ENCODE results near the gene NDUFAF7.

Gene NDUFAF7

GRCh38 chr2:37198681-37199065, 32.8 kb upstream of the NDUFAF7 start (continued):
- no peak for TF ChIP-seq ZNF266 (tag by site-specific recombination; IDR thresholded peaks at IDR 0.05; ENCODE audit: low read depth)

GRCh38 chr2:37201208-37201607, 30.2 kb upstream of the NDUFAF7 start:
- no peak overlapping the region for H3K4me3 ChIP-seq (ENCODE audit: low read depth, low read length)
- no peaks in the 10 kb centered on the region for H3K4me1 ChIP-seq (ENCODE audit: control insufficient read depth, insufficient read depth, low read length)
- CTCF ChIA-PET, result interaction anchor here (0.6 to 1.0 kb wide), 2 partner anchors 12 to 34 kb away, joined by 3 read pairs; no protein-coding TSS in a partner anchor
- TF ChIP-seq, protein P1, sequence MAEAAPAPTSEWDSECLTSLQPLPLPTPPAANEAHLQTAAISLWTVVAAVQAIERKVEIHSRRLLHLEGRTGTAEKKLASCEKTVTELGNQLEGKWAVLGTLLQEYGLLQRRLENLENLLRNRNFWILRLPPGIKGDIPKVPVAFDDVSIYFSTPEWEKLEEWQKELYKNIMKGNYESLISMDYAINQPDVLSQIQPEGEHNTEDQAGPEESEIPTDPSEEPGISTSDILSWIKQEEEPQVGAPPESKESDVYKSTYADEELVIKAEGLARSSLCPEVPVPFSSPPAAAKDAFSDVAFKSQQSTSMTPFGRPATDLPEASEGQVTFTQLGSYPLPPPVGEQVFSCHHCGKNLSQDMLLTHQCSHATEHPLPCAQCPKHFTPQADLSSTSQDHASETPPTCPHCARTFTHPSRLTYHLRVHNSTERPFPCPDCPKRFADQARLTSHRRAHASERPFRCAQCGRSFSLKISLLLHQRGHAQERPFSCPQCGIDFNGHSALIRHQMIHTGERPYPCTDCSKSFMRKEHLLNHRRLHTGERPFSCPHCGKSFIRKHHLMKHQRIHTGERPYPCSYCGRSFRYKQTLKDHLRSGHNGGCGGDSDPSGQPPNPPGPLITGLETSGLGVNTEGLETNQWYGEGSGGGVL (tag by site-specific recombination; IDR thresholded peaks at IDR 0.05), result no peak
- TF ChIP-seq ZSCAN30 (tag by site-specific recombination; IDR thresholded peaks at IDR 0.05), result no peak
- TF ChIP-seq EGR2 (tag by site-specific recombination; IDR thresholded peaks at IDR 0.05; ENCODE audit: low read depth), result no peak
- TF ChIP-seq ZNF629 (tag by site-specific recombination; IDR thresholded peaks at IDR 0.05), result 0 out of 2 replicates have a peak, but pooled peaks have one; percentile 16
- no peak for TF ChIP-seq GLIS2 (tag by site-specific recombination; IDR thresholded peaks at IDR 0.05)
- TF ChIP-seq ZSCAN16 (tag by site-specific recombination; IDR thresholded peaks at IDR 0.05), result no peak
- TF ChIP-seq HOXD13 (CRISPR knock-in tag; IDR thresholded peaks at IDR 0.05; ENCODE audit: borderline replicate concordance), result no peak
- no peak for TF ChIP-seq RBAK (tag by site-specific recombination; IDR thresholded peaks at IDR 0.05)
- TF ChIP-seq SP3 (tag by site-specific recombination; IDR thresholded peaks at IDR 0.05), result no peak
- no peak for TF ChIP-seq ZBTB49 (tag by site-specific recombination; IDR thresholded peaks at IDR 0.05; ENCODE audit: low read depth)
- TF ChIP-seq, protein P2, sequence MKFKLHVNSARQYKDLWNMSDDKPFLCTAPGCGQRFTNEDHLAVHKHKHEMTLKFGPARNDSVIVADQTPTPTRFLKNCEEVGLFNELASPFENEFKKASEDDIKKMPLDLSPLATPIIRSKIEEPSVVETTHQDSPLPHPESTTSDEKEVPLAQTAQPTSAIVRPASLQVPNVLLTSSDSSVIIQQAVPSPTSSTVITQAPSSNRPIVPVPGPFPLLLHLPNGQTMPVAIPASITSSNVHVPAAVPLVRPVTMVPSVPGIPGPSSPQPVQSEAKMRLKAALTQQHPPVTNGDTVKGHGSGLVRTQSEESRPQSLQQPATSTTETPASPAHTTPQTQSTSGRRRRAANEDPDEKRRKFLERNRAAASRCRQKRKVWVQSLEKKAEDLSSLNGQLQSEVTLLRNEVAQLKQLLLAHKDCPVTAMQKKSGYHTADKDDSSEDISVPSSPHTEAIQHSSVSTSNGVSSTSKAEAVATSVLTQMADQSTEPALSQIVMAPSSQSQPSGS (tag by site-specific recombination; IDR thresholded peaks at IDR 0.05; ENCODE audit: low read depth), result peak; percentile 86
- TF ChIP-seq ZBTB8A (tag by site-specific recombination; IDR thresholded peaks at IDR 0.05), result no peak
- TF ChIP-seq ZBTB7A (tag by site-specific recombination; IDR thresholded peaks at IDR 0.05; ENCODE audit: low read depth), result no peak
- TF ChIP-seq, protein P3, sequence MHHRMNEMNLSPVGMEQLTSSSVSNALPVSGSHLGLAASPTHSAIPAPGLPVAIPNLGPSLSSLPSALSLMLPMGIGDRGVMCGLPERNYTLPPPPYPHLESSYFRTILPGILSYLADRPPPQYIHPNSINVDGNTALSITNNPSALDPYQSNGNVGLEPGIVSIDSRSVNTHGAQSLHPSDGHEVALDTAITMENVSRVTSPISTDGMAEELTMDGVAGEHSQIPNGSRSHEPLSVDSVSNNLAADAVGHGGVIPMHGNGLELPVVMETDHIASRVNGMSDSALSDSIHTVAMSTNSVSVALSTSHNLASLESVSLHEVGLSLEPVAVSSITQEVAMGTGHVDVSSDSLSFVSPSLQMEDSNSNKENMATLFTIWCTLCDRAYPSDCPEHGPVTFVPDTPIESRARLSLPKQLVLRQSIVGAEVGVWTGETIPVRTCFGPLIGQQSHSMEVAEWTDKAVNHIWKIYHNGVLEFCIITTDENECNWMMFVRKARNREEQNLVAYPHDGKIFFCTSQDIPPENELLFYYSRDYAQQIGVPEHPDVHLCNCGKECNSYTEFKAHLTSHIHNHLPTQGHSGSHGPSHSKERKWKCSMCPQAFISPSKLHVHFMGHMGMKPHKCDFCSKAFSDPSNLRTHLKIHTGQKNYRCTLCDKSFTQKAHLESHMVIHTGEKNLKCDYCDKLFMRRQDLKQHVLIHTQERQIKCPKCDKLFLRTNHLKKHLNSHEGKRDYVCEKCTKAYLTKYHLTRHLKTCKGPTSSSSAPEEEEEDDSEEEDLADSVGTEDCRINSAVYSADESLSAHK (tag by site-specific recombination; IDR thresholded peaks at IDR 0.05), result no peak
- TF ChIP-seq ZNF214 (tag by site-specific recombination; IDR thresholded peaks at IDR 0.05; ENCODE audit: borderline replicate concordance), result no peak
- TF ChIP-seq ZBTB17 (tag by site-specific recombination; IDR thresholded peaks at IDR 0.05), result 0 out of 2 replicates have a peak, but pooled peaks have one; percentile 22
- no peak for TF ChIP-seq ZNF621 (tag by site-specific recombination; IDR thresholded peaks at IDR 0.05)
- TF ChIP-seq SP2 (tag by site-specific recombination; IDR thresholded peaks at IDR 0.05), result no peak
- no peak overlapping the region for H3K27ac ChIP-seq (ENCODE audit: extremely low read depth, low read depth, low read length)
- POLR2A ChIA-PET, result no interaction called here
- H3K36me3 ChIP-seq (ENCODE audit: control insufficient read depth in 2 of 2, insufficient read depth in 1 of 2, low read length in 2 of 2), result peaks cover 54 to 65% of the 10 kb centered on the region in 2 experiments
- H3K9me3 ChIP-seq (ENCODE audit: control insufficient read depth, insufficient read depth, low read depth, low read length), result 0 out of 2 replicates have a peak, but pooled peaks cover 3% of the 10 kb centered on the region

Data from HEK293 (cell line).